Ishikawa (cell line): Measurements from ENCODE around the gene ETV5.

ENCODE experiments used
- CEBPB ChIP-seq: IDR thresholded peaks from 2 replicates; pipeline ENCODE4 v1.6.1; 2012
- CREB1 ChIP-seq: IDR thresholded peaks from 2 replicates; pipeline ENCODE4 v1.6.1; 2012; ENCODE audit warnings: low read depth
- EGR1 ChIP-seq: IDR thresholded peaks from 2 replicates; pipeline ENCODE4 v1.6.1; 2012
- EP300 ChIP-seq: IDR thresholded peaks from 2 replicates; pipeline ENCODE4 v1.6.1; 2012; ENCODE audit warnings: borderline replicate concordance
- FOXM1 ChIP-seq: IDR thresholded peaks from 2 replicates; pipeline ENCODE4 v1.6.1; 2012; ENCODE audit warnings: low read depth, borderline replicate concordance
- MAX ChIP-seq: IDR thresholded peaks from 2 replicates; pipeline ENCODE4 v1.6.1; 2012
- NFIC ChIP-seq: IDR thresholded peaks from 2 replicates; pipeline ENCODE4 v1.6.1; 2012
- RAD21 ChIP-seq: IDR thresholded peaks from 2 replicates; pipeline ENCODE4 v1.6.1; 2012; ENCODE audit warnings: low read depth
- REST ChIP-seq: IDR thresholded peaks from 2 replicates; pipeline ENCODE4 v1.6.1; 2012; ENCODE audit warnings: low read depth, mild to moderate bottlenecking
- TAF1 ChIP-seq: IDR thresholded peaks from 2 replicates; pipeline ENCODE4 v1.6.1; 2012; ENCODE audit warnings: low read depth, mild to moderate bottlenecking
- TCF12 ChIP-seq: IDR thresholded peaks from 2 replicates; pipeline ENCODE4 v1.6.1; 2012; ENCODE audit warnings: low read depth
- TEAD4 ChIP-seq: IDR thresholded peaks from 2 replicates; pipeline ENCODE4 v1.6.1; 2012
- USF1 ChIP-seq: IDR thresholded peaks from 2 replicates; pipeline ENCODE4 v1.6.1; 2012
- YY1 ChIP-seq: IDR thresholded peaks from 2 replicates; pipeline ENCODE4 v1.6.1; 2012; ENCODE audit warnings: low read depth
- ZBTB7A ChIP-seq: IDR thresholded peaks from 2 replicates; pipeline ENCODE4 v1.6.1; 2012; ENCODE audit warnings: low read depth

Gene ETV5

GRCh38 chr3:186069199-186069598 is 39.7 kb downstream of the ETV5 start:
- TF ChIP-seq NFIC, result no peak
- no peak for TF ChIP-seq TEAD4
- TF ChIP-seq REST, result no peak
- no peak for TF ChIP-seq EP300
- TF ChIP-seq CEBPB, result no peak
- TF ChIP-seq TAF1, result no peak
- no peak for TF ChIP-seq TCF12
- no peak for TF ChIP-seq MAX
- no peak for TF ChIP-seq USF1
- TF ChIP-seq FOXM1, result no peak
- no peak for TF ChIP-seq ZBTB7A
- no peak for TF ChIP-seq CREB1
- no peak for TF ChIP-seq EGR1
- TF ChIP-seq YY1, result no peak
- TF ChIP-seq RAD21, result no peak

- no peak for TF ChIP-seq USF1
- no peak for TF ChIP-seq ZBTB7A
- TF ChIP-seq REST, result no peak
- TF ChIP-seq TCF12, result no peak
- no peak for TF ChIP-seq RAD21
- TF ChIP-seq YY1, result no peak
- TF ChIP-seq CREB1, result no peak
- TF ChIP-seq CEBPB, result no peak
- no peak for TF ChIP-seq EP300
Measured at GRCh38 chr3:186068243-186068552, 40.7 kb downstream of the ETV5 start.

- TF ChIP-seq MAX (no peak), CREB1 (no peak), USF1 (no peak), TAF1 (no peak), TEAD4 (no peak), CEBPB (no peak)
Measured at GRCh38 chr3:186067360-186068242, 41.3 kb downstream of the ETV5 start.

GRCh38 chr3:186060222-186060621 is 48.7 kb downstream of the ETV5 start:
- no peak for TF ChIP-seq USF1

- TF ChIP-seq EP300 (no peak), ZBTB7A (no peak), EGR1 (no peak), CREB1 (no peak), REST (no peak), YY1 (no peak), RAD21 (no peak), USF1 (no peak), TAF1 (no peak), TCF12 (no peak), CEBPB (no peak), MAX (no peak), TEAD4 (no peak), FOXM1 (no peak), NFIC (no peak)
Measured at GRCh38 chr3:186059192-186059591, 49.7 kb downstream of the ETV5 start.
